Heart left ventricle (tissue), 16 donors: ENCODE data around the gene NIT2. TPM values are rescaled to one million over a fixed set of nuclear protein-coding genes. Genes with fewer than 3 reads are reported as not detected.

Experiments used
- ATAC-seq, 4 donors: fragments of 200-7000 bp; cut with Tn5 transposase; one replicate each; pipeline ENCODE4 v1.9.1; 2020 to 2022; ENCODE audit warnings: moderate library complexity in 4 of 4, mild to moderate bottlenecking in 3 of 4, moderate number of reproducible peaks in 1 of 4
- DNase-seq, 5 donors: peaks; one replicate each; pipeline ENCODE4 v3.0.0-alpha.2; 2020
- H3K27ac ChIP-seq, 12 donors: fragments of 200-600 bp; sonication (generic) in 4 of 12; one replicate each; pipeline versions ENCODE4 v1.5.0 to v1.8.0; 2016 to 2022; ENCODE audit warnings: mild to moderate bottlenecking in 2 of 12
- H3K27me3 ChIP-seq, 9 donors: fragments of 200-600 bp; sonication (generic) in 2 of 9; one replicate each; pipeline versions ENCODE4 v1.5.1 to v1.8.0; 2016 to 2022; ENCODE audit warnings: mild to moderate bottlenecking in 3 of 9
- H3K36me3 ChIP-seq, 9 donors: fragments of 200-600 bp; sonication (generic) in 2 of 9; one replicate each; pipeline versions ENCODE4 v1.5.0 to v1.8.0; 2018 to 2022; ENCODE audit warnings: mild to moderate bottlenecking in 2 of 9
- H3K4me1 ChIP-seq, 12 donors: fragments of 200-600 bp; sonication (generic) in 4 of 12; one replicate each; pipeline versions ENCODE4 v1.5.0 to v1.8.0; 2016 to 2022; ENCODE audit warnings: mild to moderate bottlenecking in 3 of 12
- H3K4me3 ChIP-seq, 12 donors: fragments of 200-600 bp; sonication (generic) in 4 of 12; one replicate each; pipeline versions ENCODE4 v1.5.0 to v1.8.0; 2017 to 2022; ENCODE audit warnings: mild to moderate bottlenecking in 9 of 12, moderate library complexity in 4 of 12
- H3K9me3 ChIP-seq, 12 donors: fragments of 200-600 bp; sonication (generic) in 4 of 12; one replicate each; pipeline versions ENCODE4 v1.5.0 to v1.8.0; 2016 to 2022; ENCODE audit warnings: mild to moderate bottlenecking in 1 of 12
- POLR2A ChIP-seq, 2 donors: fragments of 450-650 bp; IDR thresholded peaks; one replicate each; pipeline ENCODE4 v1.6.1; 2017; ENCODE audit warnings: antibody characterized with exemption in 2 of 2, mild to moderate bottlenecking in 2 of 2, moderate library complexity in 2 of 2
- WGBS, 4 donors: extraction: QIAGEN DNeasy Blood & Tissue Kit in 2 of 4; methylation state at CpG; one replicate each; pipeline versions ENCODE4 v1.1.5 to v1.1.7; 2013 to 2018; 5-methylcytosine and 5-hydroxymethylcytosine counted together
- intact Hi-C, 10 donors: fragments of 100-400 bp; cut with DNase I; formaldehyde crosslinking; loops; one replicate each; pipeline versions ENCODE4 v1.11.1 to v1.14.2; 2022
- polyA plus RNA-seq, 2 donors: library from polyadenylated mRNA; stranded (reverse); fragments of 200-250 nt; gene quantifications; one replicate each; pipeline ENCODE4 v1.2.3, GENCODE V29; 2013
- total RNA-seq, 9 donors: library from RNA; depleted of rRNA in 2 of 9; stranded (reverse); fragments of >200 nt in 2 of 9; fragmentation: NEBNext Ultra II Directional in 3 of 9; extraction: Animal tissue kit (Norgen Biotek cat#: 25700) in 3 of 9; gene quantifications; one replicate each; pipeline versions ENCODE4 v1.1.0 to v1.2.4, GENCODE V29; 2016 to 2023
- TF ChIP-seq, protein P1 (sequence below), 12 donors: fragments of 200-600 bp; sonication (generic) in 4 of 12; IDR thresholded peaks; one replicate each; pipeline versions ENCODE4 v1.5.0 to v1.8.0; 2018 to 2022; ENCODE audit warnings: antibody characterized with exemption in 12 of 12, mild to moderate bottlenecking in 5 of 12
- donor health status: ischemic (EF 13 %, LVEDD 7.1; RV severe dilation, severe dysfunction).
- donor health status: healthy with polysubstance abuse.
- donor health status: DM: no; HTN: yes; CAD: no.
- donor health status: DM: no; HTN: no; CAD: no.
- donor health status: ischemic (EF 25% LVEDD 6.9; RV normal size, moderate dysfunction).
- donor health status: ischemic (EF 25% LVEDD 5.7; RV mildly dilated, moderate dysfunction).
- donor health status: healthy.
- donor health status: DM: yes; HTN: yes; CAD: no.
- donor health status: ischemic (EF 35%, LVEDD 5.7; RV mildly dilated, moderate dysfunction).
- donor health status: nonischemic (EF 11% LVEDD 7.7; RV severe dilation, severe dysfunction).
- donor health status: DM: yes; HTN: yes; CAD: no.
- donor health status: PGD.
- donor health status: ischemic (EF 29% LVEDD 5.4; RV normal size, mild dysfunction).
- donor health status: nonischemic (EF 23%, LVEDD 6.1; RV moderate dilation, normal function).

The NIT2 gene
- total and polyA plus RNA-seq, 11 donors, result 11.6 to 50.9 (median 31.1) TPM

DNA sequence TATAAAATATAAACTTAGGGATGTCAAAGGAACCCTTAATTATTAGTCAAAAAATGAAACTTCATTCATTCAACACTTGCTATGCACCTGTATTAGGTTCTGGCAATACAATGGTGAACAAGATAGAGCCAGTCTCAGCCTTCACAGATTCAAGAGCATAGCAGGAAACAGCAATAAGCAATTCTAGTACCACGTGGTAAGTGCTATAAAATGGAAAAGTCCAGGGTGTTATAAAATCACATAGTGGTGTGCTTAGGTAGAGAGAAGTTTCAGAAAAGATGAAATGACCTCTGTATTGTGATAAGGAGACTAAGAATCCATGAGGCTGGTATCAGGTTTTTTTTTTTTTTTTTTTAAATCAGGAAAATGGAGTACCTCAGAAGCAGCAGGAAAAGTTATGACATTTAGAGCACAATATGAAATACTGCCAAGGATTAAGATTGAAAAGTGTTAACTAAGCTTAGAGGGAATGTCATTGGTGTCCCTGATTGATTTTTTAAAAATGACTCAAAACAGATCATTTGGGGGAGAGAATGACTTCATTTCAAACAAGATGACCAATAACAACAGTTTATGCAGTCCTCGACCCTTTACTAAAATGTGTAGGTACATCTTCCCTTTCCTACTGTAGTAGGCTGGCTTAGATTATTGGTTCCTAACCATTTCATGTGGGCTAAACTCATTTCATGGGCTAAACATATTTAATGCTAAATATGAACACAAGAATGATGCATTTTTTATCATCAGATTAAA is 61.3 kb downstream of the NIT2 start:
- Histone ChIP-seq H3K4me1 (peaks cover 2 to 50% (median 27%) of the 10 kb centered on the region in 12 donors), H3K36me3 (no peaks in the 10 kb centered on the region), H3K4me3 (no peak overlapping the region), H3K9me3 (no peaks in the 10 kb centered on the region), H3K27me3 (no peaks in the 10 kb centered on the region), H3K27ac (peak overlapping the region in 4 of 12 donors; percentile 14 to 42 (median 28))
- DNase-seq (no peak), ATAC-seq (no peak)
- TF ChIP-seq POLR2A (IDR thresholded peaks at IDR 0.05), result no peak
- TF ChIP-seq, protein P1, sequence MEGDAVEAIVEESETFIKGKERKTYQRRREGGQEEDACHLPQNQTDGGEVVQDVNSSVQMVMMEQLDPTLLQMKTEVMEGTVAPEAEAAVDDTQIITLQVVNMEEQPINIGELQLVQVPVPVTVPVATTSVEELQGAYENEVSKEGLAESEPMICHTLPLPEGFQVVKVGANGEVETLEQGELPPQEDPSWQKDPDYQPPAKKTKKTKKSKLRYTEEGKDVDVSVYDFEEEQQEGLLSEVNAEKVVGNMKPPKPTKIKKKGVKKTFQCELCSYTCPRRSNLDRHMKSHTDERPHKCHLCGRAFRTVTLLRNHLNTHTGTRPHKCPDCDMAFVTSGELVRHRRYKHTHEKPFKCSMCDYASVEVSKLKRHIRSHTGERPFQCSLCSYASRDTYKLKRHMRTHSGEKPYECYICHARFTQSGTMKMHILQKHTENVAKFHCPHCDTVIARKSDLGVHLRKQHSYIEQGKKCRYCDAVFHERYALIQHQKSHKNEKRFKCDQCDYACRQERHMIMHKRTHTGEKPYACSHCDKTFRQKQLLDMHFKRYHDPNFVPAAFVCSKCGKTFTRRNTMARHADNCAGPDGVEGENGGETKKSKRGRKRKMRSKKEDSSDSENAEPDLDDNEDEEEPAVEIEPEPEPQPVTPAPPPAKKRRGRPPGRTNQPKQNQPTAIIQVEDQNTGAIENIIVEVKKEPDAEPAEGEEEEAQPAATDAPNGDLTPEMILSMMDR (IDR thresholded peaks at IDR 0.05), result no peak
- intact Hi-C loops, result no loop called here
- 41 to 65% (median 58%) methylated on average over 2 of the region's 2 CpGs for WGBS, 4 donors

DNA sequence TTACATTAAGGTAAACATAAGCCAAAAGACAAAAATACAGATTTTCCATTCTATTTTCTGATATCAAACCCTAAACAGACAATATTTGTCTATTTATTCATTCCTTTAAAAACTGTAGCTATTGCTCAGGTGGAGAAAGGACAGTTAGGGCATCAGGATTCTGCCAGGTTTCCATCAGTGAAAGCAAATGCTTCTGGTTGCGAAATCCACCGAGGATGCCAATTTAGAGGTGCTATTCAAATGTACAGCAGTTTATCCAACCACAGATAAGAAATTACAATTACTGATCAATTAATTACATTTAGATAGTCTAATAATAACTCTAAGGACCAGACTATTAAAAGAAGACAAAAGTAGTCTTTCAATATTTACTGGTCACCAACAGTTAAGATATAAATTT is 62.4 kb downstream of the NIT2 start:
- TF ChIP-seq, protein P1 (IDR thresholded peaks at IDR 0.05), result no peak
- no peak for TF ChIP-seq POLR2A (IDR thresholded peaks at IDR 0.05)
- ATAC-seq, result no peak
- 61 to 71% (median 67%) methylated on average over 2 of the region's 2 CpGs for WGBS, 4 donors
- intact Hi-C loops, result no loop called here
- no peak for DNase-seq
- H3K27me3 ChIP-seq, result no peaks in the 10 kb centered on the region
- no peaks in the 10 kb centered on the region for H3K9me3 ChIP-seq
- H3K36me3 ChIP-seq, result no peaks in the 10 kb centered on the region
- no peak overlapping the region for H3K4me3 ChIP-seq
- H3K27ac ChIP-seq, result peak overlapping the region in 4 of 12 donors; percentile 17 to 42 (median 34)
- H3K4me1 ChIP-seq, result peaks cover 2 to 50% (median 27%) of the 10 kb centered on the region in 12 donors

DNA sequence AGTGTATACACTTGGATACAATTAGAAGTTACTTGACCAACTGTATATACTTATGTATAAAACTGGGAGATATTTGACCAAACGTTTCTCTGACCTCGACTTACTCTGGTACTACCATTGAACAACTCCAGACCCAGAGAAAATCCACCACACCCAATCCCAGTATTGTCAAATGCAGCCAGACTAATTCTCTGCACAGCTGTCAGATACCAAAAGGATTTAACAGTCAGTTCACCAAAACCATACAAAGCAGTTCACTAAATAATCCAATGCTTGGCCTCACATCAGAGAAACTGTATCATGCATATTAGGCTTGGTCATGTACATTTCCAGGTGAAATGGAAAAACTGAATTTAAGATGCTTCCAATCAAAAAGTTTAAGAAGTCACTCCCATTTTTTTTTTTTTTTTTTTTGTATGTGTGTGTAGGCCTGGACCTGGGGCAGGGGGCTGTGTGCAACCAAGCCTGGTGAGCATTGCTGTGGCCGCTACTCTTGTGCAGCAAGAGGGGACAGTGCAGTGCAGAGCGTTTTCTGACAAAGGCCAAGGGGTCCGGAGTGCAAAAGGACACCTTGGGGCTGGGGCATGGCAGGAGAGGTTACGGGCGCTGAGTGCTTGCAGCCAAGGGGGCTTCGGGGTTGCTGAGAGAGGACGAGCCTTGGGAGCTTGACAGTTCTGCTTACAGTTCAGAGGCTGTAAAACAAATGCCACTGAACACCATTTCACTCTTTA is 64.9 kb downstream of the NIT2 start:
- H3K27me3 ChIP-seq, result no peaks in the 10 kb centered on the region
- intact Hi-C loops, result loop anchor here in 4 of 10 donors (5.0 to 10.0 kb wide), 6 partner anchors 62 to 1875 kb away; partner anchors contain the start of genes TMEM45A (in 2 of the 4), CLDND1 (in 1 of the 4), NIT2 (in 1 of the 4) and TFG (in 1 of the 4)
- peak overlapping the region in 11 of 12 donors; percentile 89 to 97 (median 94) for H3K27ac ChIP-seq
- no peak for DNase-seq
- no peak for ATAC-seq
- TF ChIP-seq, protein P1 (IDR thresholded peaks at IDR 0.05), result no peak
- TF ChIP-seq POLR2A (IDR thresholded peaks at IDR 0.05), result no peak
- H3K36me3 ChIP-seq, result no peaks in the 10 kb centered on the region
- H3K9me3 ChIP-seq, result no peaks in the 10 kb centered on the region
- H3K4me1 ChIP-seq, result peaks cover 2 to 69% (median 33%) of the 10 kb centered on the region in 12 donors
- 30 to 38% (median 34%) methylated on average over 9 of the region's 9 CpGs for WGBS, 4 donors
- peak overlapping the region in 11 of 12 donors; percentile 76 to 98 (median 88) for H3K4me3 ChIP-seq

DNA sequence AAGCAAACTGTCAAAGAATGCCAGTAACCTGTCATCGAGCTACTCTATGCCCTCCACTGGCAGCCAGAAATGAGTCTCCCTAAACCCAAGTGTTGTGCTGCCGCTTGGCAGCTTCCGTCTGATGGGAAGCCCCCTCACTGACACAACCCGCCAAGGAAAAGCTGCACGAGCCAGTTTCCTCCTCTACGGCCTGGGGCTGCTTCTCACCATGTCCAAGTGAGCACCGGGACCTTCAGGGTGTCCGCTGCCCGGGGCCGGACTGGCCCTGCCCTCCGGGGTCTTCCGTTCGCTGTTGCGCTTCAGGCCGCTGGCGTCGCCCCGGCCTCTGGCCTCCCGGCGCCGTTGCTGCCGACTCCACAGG is 65.8 kb downstream of the NIT2 start:
- Histone ChIP-seq H3K4me1 (peaks cover 2 to 69% (median 33%) of the 10 kb centered on the region in 12 donors), H3K36me3 (no peaks in the 10 kb centered on the region), H3K9me3 (no peaks in the 10 kb centered on the region), H3K27ac (peak overlapping the region; percentile 80 to 97 (median 94)), H3K4me3 (peak overlapping the region; percentile 56 to 98 (median 88)), H3K27me3 (no peaks in the 10 kb centered on the region)
- peak in 2 of 5 donors; percentile 17 to 28 for DNase-seq
- intact Hi-C loops, result loop anchor here in 4 of 10 donors (5.0 to 10.0 kb wide), 6 partner anchors 63 to 1876 kb away; partner anchors contain the start of genes TMEM45A (in 2 of the 4), CLDND1 (in 1 of the 4), NIT2 (in 1 of the 4) and TFG (in 1 of the 4)
- TF ChIP-seq, protein P1 (IDR thresholded peaks at IDR 0.05), result no peak
- TF ChIP-seq POLR2A (IDR thresholded peaks at IDR 0.05), result no peak
- ATAC-seq, result peak in 2 of 4 donors; percentile 16 to 25
- WGBS, 4 donors, result 0 to 1% (median 0%) methylated on average over 18 to 22 of the region's 22 CpGs
